ENCODE measurements around the gene TMIE.

Gene TMIE

DNA sequence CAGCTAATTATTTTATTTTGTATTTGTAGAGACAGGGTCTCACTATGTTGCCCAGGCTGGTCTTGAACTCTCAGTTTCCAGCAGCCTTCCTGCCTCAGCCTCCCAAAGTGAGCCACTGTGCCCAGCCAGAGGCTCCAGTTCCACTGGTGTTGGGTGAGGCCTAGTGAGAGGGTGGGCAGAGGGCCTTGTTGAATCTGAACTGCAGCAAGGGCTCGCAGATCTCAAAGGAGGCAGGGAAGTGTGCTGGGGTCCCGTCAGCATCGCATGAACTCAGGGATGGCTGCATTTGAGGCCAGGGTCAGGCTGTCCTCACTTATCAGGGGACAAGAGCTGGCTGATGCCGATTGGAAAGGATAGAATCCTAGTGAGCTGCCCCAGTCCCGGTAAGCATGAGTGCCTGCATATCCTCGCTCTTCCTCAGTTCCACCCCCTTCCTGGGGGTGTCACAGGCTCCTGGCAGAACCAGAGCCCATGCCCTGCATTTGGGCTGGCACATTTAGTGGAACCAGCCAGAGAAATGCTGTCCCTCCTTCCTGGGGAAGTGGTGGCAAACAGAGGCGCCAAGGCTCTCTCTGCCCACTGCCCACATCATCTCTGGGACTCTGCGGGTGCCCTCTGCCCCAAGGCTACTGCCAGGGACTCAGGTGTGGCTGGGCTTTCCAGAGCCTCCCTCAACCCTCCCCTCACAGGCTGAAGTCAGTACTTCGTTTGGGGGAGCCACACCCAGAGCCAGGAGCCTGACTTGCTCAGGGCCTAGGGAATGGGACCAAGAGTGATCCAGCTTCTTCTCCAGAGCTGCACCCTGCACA, 31.8 kb upstream of the TMIE start:
- no peak for DNase-seq

DNA sequence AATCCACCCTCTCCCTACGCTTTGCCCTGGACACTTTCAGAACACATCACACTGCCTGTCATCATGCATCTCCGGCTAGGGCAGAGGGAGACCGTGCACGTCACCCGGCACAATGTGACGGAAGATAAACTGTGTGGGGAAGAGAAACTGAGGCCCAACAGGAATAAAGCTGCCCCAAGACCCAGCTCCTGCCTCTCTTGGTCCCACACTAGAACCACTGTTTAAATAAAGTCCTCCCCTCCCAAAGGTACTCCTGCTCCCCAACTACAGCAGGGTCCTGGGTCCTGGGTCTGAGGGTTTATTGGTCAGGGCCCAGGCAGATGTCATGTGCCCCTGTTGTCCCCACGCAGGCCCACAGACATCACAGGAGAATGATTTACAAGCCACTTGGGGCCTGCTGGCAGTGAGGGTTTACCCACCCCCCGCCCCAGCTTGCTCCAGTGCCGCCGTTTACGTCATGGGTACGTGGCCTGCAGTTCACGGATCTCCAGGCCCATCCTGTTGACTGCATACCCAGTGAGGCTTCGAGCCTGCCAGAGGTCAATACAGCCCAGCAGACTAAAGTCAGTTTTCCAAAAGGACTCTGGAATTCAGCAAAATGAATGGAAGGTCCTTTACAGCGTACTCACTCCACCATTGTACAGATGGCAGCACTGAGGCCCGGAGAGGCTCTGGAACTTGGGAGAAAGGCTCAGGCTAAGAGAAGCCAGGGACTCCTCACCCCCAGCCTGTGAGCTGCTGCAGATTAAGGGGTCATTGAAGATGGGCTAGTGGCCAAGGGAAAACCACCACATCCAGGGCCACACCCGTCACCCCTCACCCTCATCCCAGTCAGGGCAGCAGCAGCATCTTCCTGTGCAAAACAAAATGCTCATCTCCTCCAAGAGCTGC, 30.9 kb upstream of the TMIE start:
- DNase-seq, result no peak

DNA sequence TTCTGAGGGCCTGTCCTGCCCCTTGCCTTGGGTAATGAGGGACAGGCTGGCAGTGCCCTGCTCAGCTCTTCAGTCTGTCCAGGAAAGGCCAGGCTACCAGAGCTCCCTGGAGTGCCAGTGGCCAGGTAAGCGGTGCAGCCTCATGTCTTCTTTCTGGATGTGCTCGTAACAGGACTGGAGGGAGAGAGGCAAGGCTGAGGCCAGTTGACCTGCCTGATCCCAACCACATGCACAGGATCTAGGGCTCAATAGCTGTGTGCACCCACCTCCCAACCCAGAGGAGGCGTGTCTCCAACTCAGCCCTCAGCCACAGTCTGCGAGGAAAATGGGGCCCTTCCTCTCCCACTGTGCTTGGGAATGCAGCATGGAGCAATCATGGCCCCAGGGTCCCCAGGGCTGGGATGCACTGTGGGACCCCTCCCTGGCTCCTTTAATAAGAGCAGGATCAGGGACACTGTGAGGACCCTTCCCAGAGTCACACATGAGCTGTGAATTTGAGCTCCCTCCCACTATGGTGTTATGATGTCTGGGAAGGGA, 30.2 kb upstream of the TMIE start:
- no peak for DNase-seq

DNA sequence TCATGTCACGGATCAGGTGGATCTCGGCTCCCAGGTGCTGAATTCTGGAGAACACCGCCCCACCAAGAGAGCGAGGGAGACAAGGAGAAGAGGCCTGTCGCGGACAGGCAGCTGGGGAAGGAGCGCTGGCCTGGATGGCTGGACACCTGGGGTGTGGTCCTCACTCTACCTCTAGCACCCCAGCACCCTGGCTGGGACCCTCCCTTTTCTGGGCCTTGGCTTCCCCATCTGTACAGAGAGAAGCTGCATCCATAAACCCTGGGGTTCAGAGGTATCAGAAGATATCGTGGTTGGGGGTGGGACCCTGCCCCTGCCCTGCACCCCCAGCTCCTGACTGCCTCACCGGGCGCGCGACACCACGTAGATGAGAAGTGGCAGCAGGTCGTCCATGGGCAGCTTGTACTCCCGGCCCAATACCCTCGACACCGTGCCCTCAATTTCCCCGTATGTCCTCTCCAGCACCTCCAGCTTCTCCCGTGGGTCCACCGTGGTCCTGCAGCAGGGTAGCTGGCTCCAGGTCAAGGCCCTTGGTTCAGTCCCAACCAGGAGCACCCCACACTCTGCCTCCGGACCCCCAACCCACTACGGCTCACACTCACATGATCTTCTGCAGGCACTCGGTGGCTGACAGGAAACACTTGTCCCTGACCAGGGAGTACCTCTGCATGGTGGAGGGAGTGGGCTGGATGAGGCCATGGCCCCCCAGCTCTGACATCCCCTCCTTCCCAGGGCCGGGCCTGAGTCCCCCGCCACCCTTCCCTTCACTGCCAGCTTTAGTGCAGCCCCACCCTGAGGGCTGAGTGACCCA, 29.4 kb upstream of the TMIE start:
- no peak for DNase-seq

DNA sequence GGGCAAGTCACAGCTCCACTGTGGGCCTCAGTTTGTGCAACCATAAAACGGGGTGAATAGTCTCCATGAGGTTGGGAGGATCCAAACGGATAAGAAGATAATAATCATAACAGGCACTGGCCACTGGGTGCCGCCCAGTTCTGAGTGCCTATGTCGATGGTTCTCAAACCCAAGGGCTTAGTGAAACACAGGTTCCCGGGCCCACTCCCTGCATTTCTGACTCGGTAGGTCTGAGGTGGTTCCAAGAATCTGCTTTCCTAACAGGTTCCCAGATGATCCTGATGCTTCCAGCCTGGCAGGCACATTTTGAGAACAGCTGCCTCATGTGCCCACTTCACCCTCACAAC, 28.9 kb upstream of the TMIE start:
- no peak for DNase-seq

DNA sequence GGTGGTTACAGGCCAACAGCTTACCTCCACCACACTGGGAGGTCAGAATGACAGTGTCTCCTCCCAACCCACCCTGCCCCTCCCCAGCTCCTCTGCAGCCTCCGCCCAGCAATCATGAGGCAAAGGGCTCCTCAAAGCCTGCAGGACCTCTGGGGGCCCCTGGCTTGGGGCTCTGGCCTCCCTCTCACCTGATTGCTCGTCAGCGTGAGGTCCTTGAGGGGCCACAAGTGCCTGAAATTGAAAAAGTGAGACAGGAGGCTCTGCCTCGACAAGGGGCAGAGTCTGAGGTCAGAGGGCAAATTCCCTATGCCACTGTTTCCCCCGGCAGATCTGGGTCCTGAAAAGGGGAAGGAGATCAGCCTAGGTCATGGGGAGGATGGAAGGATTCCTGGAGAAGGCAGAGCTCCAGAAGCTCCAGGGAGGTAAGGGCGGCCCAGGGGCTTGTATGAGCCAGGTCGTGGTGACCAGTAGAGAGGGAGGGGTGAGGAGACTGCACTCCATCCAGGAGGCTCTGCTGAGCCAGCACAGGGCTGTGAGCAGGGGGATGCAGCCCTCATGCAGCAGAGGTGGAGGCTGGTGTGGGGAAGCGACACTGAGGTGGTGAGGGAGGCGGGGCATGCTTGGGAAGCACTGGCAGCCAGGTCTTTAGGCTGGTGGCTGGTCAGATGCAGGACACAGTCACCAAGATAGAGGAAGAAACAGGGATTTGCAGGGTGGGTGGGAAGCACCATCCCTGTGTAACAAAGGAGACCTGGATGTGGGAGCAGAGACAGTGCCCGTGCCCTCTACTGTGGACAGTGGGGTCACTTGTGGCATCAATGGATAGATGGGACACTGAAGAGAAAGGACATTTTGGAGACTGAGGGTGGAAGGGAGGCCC, 27.8 kb upstream of the TMIE start:
- no peak for DNase-seq

DNA sequence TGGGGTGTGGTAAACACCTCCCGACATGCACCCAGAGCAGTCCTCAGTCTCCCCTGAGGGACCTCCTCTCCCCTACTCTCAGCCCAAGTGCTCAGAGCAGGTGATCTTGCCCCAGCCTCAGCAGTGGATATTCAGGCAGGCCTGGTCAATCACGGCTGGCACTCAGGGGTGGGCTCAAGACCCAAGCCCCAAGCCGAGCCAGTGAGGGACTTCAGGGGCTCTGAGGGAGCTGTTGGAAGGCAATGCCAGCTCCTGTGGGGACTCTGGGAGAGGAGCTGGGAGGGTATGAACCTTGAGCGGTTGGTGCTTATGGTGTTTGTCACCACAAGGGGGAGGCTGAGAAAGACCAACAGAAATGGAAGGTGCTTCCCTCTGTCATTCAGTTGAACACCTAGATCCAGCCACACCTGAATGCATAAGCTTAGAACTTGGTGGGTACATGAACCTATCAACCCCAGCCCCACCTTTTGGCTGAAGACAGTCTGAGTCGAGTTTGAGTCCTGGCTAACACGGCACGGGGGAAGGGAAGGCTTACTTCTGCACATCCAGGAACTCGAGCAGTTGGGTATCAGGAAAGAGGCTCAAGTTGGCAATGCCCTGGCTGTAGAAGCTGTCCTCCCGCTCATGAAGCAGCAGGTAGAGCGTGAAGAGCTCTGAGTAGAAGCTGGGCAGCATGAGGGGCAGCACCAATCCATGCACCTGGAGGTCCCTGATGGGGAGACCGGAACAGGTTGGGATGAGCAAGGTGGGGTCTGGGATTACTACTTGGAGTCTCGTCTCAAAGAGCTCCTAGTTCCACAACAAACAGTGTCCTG, 27.0 kb upstream of the TMIE start:
- DNase-seq, result no peak

DNA sequence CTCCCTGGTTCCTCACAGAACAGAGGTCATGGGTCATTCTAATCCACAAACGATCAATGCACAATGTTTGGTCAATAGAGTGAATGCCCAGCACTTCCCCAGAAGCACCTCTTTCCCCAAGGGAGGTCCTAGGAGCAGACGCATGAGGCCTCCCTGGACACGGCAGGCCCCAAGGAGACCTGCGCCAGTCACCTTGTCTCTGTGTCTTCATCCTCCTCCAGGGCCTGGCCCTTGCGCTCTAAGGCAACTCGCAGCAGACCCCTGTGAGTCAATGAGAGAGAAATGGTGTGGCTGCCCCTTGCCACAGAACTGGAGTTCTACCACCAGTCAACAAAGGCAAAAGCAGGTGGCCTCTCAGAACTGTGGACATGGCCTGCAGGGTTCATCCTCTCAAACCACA, 25.8 kb upstream of the TMIE start:
- no peak for DNase-seq

DNA sequence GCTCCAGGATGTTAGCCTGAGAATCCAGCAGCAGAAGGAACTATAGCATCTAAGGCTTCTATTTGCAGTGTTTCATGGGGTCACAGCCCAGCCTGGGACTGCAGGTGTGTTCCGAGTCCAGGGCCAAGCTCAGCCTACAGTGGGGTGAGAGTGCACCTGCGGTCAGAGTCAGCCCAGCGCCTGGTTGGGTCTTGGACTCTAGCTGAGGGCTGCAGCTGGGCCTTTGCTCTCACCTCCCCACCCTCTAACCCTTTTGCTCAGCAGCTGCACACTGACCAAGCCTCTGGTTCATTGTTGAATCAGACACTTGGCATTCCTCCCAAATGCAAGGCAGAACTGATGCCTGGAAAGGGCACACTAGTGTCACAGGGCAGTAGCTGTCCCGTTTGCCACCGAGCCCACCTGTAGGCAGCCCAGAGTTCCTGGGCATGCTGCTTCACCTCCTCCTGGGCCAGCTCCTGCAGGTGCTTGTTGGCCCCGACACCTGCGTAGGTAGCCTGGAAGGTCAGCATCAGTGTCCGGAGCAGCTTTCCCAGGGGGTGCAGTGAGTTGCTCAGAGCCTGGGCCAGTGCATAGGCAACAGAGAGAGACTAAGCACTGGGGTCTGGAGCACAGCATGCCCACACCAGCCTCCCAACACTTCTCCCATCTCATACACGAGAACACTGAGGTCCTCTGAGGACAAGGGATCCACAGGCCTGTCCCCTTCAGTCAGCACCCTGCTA, 25.2 kb upstream of the TMIE start:
- no peak for DNase-seq

DNA sequence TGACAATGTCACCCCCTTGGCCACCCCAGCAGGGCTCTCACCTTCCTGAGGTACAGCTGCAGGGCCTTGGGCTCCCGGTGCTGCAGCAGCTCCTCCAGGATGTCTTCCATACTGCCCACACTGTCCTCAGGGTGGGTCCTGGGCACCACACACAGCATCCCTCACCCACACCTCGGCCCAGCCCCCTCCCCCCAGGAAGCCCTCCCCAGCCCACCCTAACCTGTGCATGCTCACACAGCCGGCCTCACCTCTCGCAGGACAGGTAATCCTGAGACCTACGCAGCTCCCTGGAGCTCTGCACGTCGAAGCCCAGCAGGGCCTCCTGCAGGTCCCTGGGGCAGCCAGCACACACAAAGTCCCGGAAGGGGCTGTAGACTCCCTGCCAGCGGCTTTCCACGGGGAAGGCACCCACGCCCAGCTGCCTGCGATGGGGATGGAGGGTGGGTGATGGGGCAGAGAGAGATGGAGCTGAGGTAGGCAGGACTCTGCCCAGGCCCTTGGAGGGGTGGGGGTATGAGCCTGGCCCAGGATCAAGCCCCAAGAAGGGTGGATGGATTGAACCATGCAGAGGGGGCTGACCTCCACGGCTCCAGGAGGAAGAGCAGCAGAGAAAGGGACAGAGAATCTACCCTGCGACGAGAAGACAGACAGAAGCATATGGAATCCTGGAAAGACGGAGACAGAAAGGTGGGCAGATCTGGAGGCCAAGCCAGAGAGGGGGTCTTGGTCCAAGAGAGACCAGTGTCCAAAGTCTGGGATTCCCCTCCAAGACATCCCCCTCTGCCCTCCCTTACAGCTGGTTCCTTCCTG, 24.4 kb upstream of the TMIE start:
- DNase-seq, result no peak

DNA sequence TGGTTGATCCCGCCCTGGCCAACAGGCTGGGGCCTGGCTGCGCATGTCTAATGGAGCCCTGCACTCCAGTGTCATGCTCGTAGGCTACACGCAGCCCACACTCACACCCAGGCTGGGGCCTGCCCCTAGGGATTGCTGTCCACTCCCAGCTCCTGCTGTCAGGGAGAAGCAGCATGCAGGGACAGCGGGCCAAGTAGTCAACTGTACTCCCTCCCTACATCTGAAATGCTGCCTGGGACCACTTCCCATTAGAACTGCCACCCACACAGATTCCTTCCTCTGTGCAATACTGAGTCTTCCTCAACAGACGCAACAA, 23.8 kb upstream of the TMIE start:
- DNase-seq, result no peak

DNA sequence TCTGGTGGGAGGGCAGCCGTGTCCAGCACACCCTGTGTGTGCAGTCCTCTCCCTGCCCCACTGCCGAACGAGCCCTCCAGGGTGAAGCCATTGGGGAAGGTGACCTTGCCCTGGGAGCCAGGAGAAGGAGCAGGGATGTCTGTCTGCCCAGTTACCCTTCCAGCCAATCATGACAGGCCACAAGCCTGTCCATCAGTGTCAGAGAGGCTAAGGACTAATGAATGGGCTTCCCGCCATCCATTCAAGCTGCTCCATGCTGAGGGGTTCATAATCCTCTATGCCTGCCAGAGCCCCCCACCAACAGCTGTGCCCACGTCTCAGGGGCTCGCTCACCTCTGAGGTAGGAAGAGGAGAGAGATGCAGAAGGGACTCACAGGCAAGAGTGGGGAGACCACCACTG, 22.9 kb upstream of the TMIE start:
- no peak for DNase-seq

DNA sequence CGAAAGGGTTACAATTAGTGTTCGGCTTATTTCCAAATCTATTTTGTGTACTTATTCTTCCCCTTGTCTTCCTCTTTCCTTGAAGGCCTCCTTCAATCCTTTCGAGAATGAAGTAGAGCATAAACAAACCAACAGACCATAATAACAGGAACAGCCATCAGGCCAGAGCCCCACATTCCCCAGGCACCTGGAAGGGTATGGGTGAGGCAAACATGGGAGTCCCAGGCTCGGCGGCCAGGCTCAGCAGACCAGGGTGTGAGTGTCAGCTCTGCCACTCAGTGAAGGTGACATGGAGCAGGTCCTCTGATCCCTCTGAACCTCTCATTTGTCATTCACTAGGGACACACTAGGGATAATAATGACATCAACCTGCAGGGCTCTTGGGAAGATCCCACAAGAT, 21.5 kb upstream of the TMIE start:
- DNase-seq, result no peak

DNA sequence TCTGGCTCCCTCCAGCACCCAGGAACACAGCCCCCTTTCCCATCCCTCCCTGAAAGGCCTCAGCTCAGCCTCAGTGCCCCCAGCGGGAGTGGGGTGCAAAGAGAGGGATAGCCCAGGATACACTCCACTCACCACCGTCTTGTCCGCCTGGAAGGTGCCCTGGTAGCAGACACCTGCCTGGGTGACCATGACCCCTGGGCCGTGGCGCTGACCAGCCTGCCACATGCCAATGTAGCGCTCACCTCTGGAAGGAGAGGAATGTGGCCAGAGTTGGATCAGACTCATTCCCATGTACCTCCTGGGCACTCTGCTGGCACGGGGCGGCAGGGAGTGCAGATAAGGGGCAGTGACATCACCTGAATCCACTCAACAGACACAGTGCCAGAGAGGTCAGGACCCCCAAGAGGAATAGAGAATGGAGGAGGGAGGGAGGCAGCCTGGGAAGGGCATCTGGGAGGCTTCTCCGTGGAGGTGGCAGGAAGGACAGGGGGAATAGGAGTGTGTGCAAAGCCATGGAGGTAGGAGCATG, 20.8 kb upstream of the TMIE start:
- no peak for DNase-seq

DNA sequence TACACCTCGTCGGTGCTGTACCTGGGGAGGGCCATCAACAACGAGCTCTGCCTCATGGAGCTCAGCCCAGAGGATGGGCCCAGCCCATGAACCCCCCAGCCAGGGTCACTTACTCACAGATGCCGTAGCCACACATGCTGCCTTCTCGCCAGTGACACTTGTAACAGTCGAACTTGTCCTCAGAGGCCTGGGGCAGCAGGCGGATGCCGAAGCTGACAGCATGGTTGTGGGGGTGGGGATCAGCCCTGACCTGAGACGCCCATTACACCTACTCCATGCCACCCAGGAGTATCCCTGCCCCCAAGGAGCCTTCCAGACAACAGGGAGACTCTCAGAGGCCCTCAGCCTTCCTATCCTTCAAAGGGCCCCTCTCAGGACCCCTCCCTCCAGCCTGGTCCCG, 19.8 kb upstream of the TMIE start:
- no peak for DNase-seq

DNA sequence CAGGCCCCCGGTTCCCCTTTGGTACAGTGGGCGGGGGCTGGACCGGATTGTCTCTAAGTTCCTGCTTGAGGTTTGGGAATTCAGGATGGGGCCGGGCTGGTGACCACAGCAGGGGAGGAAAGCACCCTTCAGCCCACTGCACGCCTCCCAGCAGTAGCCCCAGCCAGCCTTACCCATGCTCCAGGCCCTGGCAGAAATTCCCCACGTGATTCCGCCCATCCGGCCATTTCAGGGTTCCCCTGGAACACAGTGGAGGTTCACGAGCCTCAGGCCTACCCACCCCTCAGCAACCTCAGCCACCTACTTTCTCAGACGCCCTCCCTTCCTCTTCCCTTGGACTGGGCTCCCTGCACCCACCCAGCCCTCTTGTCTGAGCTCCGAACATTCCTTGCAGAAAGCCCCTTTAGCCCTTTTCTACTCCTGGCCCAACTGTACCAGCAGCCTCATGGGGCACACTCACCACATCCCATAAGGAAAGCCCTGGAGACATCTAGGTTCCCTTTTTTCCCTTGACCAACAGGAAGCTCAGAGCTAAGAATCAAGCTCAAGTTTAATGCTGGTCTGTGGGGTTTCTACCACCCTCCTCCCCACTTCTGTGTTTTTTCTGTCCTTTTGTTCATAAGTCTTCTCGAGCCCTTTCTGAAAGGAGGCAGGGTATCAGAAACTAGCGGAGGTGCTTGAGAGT, 19.2 kb upstream of the TMIE start:
- DNase-seq, result no peak

DNA sequence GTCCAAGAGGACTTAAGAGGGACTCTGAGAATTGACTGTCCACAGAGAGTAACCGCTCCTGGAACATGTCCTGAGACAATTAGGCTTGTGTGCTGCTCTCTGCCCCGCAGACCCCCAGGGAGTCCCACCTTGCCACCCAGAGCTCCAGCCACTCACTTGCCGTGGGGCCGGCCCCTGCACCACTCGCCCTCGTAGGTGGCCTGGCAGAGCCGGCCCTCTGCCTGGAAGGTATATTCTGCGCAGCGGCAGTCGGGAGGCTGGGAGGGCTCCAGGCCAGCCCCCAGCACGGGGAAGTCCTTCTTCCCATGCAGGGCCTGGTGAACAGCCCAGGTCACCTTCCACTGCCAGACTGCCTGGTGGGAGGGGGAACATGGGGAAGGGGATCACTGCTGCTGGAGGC, 18.2 kb upstream of the TMIE start:
- no peak for DNase-seq

DNA sequence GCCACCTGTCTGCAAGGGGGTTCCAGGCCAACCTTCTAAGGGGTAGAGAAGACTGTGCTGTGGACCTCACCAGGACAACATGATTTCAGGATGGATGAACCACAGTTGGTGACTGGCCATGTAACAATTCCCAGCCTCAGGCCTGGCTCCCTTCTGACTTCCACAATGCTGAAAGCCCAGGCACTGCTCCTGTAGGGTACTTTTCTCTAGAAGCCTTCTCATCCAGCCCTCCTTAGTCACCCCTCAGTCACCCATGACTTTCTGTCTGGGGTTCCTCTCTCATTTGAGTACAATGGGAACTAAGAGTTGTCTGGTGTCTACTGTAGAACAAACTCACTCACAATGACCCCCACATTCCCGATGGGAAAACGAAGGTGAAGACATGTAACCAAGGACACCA, 16.3 kb upstream of the TMIE start:
- DNase-seq, result no peak

DNA sequence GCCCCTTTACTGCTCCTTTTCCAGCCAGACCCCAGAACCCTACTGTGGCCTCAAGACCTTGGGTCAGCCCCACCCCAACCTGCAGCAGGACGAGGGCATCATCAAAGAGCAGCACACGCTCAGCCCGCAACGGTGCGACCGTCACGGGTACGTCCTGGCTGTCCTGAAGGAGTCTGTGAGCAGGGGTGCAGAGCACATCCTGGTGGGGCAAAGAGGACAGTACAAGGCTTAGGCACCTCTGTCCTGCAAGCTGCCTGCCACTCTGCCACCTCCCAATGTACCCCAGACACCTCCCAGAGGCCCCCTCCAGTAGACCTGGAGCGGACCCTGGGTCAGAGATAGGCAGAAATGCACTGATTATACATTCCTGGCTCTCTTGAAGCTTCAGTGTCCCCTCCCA, 15.7 kb upstream of the TMIE start:
- DNase-seq, result no peak

Measured in stimulated activated CD4-positive, alpha-beta T cell treated with anti-CD3 and anti-CD28 coated beads, Interleukin-2, amount 100 ng/mL, for 24 hours (primary cell).